NOMO-1 treated with DMSO at 0.1 percent for 48 hours (cell line): ENCODE data around the gene SPHK2.
"Not testable (repeated sequence)": the region's sequence is repeated elsewhere in the genome, so short reads cannot be mapped to it uniquely, and the experiment has no call there.

Experiments used
- DNase-seq: peaks from one replicate; lab custom pipeline; 2025; ENCODE audit not compliant: unreplicated experiment; lab: John Stamatoyannopoulos, UW

The SPHK2 gene, protein sequence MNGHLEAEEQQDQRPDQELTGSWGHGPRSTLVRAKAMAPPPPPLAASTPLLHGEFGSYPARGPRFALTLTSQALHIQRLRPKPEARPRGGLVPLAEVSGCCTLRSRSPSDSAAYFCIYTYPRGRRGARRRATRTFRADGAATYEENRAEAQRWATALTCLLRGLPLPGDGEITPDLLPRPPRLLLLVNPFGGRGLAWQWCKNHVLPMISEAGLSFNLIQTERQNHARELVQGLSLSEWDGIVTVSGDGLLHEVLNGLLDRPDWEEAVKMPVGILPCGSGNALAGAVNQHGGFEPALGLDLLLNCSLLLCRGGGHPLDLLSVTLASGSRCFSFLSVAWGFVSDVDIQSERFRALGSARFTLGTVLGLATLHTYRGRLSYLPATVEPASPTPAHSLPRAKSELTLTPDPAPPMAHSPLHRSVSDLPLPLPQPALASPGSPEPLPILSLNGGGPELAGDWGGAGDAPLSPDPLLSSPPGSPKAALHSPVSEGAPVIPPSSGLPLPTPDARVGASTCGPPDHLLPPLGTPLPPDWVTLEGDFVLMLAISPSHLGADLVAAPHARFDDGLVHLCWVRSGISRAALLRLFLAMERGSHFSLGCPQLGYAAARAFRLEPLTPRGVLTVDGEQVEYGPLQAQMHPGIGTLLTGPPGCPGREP

DNA sequence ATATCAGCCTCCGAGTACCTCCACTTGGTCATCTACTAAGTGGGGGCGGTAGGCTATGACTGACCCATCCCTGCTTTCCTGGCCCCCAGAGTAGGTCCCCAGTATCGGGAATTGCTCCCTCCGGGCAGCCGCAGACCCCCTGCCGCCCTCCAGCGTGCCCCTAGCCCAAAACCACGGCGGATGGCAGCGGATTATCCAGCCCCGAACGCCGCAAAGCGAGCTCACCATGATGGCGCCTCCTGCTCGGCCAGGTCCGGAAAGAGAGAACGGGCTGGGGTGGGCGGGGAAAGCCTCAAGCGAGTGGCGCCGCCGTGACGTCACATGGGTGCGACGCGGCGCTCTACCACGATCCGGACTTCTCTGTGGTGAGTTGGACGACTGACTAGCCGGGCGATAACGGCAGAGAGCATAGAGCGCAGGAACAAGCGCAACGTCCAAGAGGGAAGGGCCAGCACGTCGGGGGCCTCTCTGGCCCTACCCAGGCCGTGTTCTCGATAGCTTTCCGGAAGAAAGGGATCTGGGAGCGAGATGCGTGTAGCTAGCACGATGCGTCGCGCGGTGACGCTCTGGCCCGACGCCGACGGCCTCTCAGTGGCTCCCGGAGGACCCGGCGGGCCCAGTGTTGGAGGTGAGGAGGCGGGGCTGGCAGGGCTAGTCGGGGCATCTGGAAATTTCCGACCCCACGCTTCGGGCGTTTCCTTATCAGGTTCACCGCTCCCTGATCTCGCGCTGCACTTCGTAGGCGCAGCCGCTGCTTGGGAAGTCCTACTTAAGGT lies at the start of gene SPHK2, which contains the start of gene RPL18:
Gene SPHK2 (plus strand): TSS at position 591 of the 776 bp plus-strand sequence. CDS start 1,009 bp downstream, outside the sequence.
Gene RPL18 (minus strand): TSS at position 263 of the 776 bp plus-strand sequence. CDS start 35 bp downstream, at position 228.
- DNase-seq = peak; percentile 100

DNA sequence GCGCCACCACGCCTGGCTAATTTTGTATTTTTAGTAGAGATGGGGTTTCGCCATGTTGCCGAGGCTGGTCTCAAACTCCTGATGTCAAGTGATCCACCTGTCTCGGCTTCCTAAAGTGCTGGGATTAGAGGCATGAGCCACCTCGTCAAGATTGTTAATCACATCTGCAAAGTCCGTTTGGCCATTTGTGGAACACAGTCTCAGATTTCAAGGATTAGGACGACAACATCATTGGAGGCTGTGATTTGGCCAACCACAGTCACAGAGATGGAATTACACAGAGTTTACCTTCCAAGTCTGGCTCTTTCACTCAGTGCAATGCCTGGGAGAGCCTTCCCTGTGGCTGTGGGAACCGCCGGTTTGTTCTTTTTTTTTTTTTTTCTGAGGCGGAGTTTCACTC lies 49.5 kb upstream of the SPHK2 start:
- no peak for DNase-seq

DNA sequence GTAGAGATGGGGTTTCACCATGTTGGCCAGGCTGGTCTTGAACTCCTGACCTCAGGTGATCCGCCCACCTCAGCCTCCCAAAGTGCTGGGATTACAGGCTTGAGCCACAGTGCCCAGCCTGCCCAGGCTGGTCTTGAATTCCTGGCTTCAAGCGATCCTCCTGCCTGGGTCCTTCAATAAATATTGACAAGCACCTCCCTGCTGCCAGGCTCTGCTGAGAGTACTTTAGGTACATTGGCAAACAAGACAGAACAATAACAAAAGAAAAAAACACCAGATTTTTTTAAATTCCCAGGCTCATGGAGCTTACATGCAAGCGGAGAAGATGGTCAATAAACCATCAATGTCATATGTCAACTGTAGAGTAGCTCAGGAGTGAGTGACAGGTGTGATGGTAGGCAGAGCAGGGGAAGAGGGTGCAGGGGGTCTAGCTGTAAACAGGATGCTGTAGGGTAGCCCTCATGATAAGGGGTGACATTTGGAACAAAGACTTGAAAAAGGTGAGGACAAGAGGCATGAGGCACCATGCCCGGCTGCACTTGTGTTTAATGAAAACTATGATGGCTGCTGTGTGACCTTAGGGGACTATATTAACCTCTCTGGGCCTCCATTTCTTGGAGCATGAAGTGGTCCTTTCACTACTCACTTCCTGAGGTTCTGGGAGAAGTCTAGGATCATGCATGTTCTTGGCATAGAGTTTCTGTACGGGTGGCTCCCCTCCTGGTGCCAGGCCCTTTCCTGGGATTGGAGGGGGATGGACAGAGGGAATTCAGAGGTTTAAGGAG lies 47.7 kb upstream of the SPHK2 start:
- no peak for DNase-seq

DNA sequence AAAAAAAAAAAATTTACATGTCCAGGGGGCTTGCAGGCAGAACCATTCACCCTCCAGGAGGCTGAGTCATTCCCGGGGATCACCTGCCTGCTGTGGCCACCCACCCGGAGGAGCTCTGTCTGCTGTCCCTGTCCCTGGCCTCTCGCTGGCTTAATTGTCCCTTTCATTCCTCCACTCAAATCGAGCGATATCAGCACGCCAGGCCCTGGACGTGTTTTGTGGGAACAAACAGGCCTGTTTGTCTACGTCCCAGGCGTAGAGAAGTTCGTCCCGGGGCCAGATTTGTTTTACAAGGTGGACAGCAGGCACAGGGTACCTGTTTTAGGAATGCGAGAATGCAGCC lies 46.2 kb upstream of the SPHK2 start:
- no peak for DNase-seq

DNA sequence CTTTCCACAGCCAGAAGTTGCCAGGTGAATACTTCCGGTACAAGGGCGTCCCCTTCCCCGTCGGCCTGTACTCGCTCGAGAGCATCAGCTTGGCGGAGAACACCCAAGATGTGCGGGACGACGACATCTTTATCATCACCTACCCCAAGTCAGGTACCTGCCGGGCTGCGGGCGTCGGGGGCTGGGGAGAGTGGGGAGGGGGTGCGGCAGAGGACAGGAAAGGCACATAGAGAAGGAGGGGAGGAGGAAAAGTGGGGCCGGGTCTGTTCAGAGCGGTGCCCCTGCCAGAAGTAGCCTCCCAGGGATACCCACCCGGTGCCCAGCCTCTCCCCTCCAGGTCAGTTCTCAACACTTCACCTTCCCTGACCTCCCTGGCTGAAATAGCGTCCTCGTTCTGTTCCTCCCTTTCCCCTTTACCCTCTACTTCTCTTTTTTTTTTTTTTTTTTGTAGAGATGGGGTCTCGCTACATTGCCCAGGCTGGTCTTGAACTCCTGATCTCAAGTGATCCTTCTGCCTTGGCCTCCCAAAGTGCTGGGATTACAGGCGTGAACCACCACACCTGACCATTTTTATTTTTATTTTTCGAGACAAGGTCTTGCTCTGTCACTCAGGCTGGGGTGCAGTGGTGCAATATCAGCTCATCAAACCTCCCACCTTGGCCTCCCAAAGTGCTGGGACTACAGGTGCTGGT lies 43.2 kb upstream of the SPHK2 start:
- no peak for DNase-seq

DNA sequence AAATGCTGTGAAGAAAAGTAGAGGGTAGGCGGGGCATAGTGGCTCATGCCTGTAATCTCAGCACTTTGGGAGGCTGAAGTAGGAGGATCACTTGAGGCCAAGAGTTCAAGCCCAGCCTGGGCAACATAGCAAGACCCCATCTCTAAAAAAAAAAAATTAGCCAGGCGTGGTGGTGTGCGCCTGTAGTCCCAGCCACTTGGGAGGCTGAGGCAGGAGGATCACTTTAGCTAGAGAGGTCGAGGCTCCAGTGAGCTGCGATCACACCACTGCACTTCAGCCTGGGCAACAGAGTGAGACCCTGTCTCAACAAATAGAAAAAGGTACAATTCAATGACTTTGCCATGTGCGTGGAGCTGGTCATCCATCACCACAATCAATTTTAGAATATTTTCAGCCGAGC lies 41.4 kb upstream of the SPHK2 start:
- DNase-seq = not testable (repeated sequence)

DNA sequence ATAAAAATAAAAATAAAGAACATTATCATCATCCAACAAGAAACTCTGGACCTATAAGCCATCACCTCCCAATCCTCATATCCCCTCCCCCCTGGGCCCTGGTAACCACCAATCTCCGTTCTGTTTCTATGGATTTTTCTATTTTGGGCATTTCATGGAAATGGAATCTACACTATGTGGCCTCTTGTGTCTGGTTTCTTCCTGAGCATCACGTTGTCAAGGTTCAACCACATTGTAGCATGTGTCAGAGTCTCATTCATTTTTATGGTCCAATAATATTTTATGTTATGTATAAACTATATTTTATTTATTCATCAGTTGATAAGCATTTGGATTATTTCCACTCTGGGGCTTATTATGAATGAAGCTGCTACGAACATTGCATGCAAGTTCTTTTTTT lies 40.4 kb upstream of the SPHK2 start:
- no peak for DNase-seq

DNA sequence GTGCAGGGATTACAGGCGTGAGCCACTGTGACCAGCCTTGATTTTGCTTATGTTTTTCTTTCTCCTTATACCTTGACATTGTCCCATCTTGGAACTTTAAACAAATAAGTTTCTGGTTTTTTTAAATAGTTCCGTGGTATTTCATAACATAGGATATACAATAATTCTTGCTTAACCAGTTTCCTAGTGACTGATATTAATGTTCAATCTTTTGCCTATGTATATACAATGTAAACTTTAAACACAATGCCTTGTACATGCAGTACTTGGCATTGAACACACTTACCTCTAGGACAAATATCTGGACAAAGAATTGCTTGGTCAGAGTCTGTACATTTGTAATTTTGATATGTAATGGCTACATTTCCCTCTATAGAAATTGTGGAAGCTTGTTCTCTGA lies 37.1 kb upstream of the SPHK2 start:
- DNase-seq = no peak

DNA sequence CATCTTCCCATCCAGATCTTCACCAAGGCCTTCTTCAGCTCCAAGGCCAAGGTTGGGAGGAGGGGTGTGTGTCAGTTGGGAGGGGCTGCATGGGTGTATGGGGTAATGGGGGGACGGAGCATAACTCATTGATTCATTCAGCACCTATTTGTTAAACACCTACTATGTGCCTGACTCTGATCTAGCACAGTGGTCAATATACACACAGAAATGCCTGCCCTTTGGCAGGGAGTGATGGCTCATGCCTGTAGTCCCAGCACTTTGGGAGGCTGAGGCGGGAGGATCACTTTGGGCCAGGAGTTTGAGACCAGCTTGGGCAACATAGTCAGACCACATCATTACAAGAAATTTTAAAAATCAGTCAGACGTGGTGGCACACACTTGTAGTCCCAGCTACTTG lies 31.9 kb upstream of the SPHK2 start:
- no peak for DNase-seq

DNA sequence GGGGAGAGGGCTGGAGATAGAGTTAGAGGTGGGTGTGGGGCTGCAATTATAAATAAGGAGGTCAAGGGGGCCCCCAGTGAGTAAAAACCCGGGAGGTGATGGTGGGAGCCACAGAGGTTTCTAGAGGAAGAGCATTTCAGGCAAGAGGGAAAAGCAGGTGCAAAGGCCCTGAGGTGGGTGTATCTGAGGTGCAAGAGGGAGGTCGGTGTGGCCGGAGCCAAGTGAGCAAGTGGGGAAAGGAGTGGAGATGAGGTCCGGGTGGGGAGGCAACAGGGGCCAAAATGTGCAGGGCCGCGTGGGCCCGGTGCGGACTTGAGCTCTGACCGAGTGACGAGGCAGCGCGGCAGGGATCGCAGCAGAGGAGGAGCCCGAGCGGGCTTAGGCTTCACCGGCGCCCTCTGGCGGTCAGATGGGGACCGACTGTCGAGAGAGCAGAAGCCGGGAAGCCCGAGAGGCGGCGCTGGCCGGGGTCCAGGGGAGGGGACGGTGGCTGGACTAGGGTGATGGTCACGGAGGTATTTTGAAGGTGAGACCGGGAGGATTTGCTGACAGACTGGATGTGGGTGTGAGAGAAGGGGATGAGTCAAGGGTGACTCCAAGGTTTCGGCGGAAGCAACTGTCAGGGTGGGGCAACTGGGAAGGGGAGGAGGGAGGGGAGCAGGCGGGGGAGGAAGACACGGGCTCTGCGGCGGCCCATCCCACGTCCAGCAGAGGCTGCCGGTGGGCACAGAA lies 30.5 kb upstream of the SPHK2 start:
- peak; percentile 79 for DNase-seq

DNA sequence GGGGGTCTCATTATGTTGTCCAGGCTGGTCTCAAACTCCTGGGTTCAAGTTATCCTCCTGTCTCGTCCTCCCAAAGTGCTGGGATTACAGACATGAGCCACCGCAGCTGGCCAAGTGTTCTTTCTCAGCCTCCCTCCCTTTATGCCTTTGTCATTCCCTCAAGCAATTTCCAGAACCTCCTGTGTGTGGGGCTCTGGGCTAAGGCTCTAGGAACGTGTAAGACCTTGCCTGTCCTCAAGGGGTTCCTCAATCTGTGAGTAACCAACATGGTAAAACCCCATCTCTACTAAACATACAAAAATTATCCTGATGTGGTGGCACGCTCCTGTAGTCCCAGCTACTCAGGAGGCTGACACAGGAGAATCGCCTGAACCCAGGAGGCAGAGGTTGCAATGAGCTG lies 28.3 kb upstream of the SPHK2 start:
- no peak for DNase-seq

DNA sequence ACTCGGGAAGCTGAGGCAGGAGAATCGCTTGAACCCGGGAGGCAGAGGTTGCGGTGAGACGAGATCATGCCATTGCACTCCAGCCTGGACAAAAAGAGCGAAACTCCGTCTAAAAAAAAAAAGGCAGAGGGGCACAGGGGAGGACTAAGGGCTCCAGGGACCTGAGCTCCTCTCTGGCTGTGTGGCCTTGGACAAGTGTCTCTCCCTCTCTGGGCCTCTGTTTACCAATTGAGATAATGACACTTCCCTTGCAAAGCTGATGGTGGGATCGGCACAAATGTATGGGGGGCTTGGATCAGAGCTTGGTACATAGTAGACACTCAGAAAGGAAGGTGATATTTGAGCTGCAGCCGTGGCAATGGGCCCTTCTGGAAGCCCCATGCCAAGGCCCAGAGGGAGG lies 24.1 kb upstream of the SPHK2 start:
- DNase-seq = no peak

DNA sequence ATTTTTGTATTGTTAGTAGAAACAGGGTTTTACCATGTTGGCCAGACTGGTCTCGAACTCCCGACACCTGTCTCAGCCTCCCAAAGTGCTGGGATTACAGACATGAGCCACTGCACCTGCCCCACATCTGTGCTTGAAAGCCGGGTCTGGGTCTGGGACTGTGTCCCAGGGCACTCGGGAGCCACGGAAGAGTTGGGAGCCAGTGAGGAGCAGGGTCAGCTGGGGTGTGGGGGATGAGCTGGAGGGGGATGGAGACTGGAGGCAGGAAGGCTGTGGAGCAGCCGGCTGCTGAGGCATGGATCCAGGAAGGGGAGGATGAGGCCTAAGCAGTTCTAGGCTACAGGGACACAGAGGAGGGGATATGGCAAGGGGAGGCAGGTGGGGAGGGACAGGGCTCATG lies 23.5 kb upstream of the SPHK2 start:
- no peak for DNase-seq

DNA sequence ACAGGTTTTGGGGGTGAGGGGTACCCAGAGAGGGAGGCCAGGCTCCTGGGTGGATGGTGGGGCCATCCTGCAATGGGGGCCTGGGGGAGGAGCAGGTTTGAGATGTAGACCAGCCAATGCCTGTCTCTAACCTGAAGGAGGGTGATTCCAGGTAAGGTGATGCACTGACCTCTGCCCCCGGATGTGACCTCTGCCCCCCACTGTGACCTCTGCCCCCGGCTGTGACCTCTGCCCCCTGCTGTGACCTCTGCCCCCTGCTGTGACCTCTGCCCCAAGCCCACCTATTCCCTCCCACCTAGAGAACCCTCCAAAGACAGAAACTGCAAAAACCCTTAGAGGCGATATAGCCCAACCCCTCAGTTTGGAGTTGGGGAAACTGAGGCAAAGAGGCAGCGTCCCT lies 23.1 kb upstream of the SPHK2 start:
- no peak for DNase-seq

DNA sequence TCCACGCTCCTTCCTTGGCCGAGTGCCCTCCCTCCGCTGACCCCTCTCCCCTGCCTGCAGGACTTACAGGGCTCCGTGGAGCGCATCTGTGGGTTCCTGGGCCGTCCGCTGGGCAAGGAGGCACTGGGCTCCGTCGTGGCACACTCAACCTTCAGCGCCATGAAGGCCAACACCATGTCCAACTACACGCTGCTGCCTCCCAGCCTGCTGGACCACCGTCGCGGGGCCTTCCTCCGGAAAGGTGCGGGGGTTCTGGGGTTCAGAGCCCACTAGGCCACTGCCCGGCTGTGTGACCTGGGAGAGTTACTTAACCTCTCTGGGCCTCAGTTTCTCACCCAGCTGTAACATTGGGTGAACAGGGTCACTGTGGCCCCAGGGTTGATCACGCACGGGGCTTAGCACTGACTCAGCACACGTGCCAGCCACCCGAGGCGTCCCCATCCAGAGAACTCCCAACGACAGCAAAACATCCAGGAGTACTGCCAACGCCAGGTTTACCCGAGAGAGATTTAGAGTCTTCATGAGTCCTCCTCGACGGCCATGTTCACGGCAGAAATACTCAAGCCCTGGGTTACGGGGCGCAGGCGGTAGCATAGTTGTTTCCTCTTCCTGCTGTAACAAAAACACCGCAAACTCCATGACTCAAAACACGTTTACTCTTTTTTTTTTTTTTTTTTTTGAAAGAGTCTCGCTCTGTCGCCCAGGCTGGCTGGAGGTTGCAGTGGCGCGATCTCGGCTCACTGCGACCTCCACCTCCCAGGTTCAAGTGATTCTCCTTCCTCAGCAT lies 22.4 kb upstream of the SPHK2 start:
- peak; percentile 50 for DNase-seq

DNA sequence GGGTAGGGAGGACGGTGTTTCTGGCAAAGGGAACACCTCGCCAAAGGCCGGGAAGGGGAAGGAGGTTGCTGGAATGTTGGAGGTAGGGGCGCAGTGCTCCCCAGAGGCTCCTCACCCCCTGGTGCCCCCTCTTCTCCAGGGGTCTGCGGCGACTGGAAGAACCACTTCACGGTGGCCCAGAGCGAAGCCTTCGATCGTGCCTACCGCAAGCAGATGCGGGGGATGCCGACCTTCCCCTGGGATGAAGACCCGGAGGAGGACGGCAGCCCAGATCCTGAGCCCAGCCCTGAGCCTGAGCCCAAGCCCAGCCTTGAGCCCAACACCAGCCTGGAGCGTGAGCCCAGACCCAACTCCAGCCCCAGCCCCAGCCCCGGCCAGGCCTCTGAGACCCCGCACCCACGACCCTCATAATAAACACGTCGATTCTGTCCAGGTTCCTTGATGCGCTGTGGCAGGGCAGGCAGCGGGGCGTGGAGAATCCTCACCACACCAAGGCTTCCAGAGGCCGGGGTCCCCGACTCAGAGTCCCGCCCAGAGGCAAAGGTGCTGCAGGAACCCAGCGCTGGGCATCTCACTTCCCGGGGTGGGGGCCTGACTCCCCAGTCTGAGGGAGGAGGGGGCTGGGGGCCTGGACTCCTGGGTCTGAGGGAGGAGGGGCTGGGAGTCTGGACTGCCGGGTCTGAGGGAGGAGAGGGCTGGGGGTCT lies 20.2 kb upstream of the SPHK2 start:
- DNase-seq = no peak

DNA sequence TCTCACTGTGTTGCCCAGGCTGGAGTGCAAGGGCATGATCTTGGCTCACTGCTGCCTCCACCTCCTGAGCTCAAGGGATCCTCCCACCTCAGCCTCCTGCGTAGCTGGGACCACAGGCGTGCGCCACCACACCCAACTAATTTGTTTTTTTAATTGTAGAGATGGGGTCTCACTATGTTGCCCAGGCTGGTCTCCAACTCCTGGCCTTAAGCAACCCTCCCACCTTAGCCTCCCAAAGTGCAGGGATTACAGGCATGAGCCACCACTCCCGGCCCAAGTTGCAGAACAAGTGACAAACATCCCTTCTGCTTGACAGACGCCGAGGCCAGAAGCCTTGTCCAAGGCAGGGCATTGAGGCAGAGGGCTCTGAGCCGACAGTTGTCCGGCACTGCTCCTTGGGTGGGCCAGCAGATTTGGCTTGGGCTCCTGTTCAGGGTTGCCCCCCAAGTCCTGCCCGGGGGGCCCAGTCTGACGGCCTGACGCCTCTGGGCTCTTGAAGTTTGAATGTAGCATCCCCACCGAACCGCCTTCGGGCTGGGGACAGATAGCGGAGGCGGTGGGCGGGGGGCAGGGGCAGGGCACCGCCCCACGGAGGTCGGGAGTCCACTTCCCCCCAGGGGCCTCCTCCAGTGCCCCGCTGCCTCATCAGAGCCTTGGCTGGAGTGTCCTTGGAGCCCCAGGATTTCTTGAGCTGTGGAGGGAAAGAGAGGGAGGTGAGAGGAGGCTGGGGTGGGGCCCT lies 18.5 kb upstream of the SPHK2 start:
- DNase-seq = no peak

DNA sequence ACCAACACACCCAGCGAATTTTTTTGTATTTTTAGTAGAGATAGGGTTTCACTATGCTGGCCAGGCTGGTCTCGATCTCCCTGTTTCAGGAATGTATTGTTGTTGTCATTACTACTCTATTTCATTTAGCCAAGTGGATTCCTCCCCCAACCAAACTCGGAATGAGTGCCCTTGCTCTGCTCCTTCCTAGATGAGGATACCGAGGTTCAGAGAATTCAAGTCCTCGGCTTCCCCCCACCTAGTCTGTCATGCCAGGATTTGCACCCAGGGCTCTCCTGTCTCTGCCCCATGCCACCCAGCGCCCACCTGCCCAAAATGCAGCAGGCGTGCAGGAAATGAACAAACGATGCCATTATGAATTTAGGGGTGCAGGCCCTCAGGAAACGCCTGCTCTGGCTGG lies 16.3 kb upstream of the SPHK2 start:
- DNase-seq = no peak
